ENCODE measurements around the gene CSRP2.

The CSRP2 gene

DNA sequence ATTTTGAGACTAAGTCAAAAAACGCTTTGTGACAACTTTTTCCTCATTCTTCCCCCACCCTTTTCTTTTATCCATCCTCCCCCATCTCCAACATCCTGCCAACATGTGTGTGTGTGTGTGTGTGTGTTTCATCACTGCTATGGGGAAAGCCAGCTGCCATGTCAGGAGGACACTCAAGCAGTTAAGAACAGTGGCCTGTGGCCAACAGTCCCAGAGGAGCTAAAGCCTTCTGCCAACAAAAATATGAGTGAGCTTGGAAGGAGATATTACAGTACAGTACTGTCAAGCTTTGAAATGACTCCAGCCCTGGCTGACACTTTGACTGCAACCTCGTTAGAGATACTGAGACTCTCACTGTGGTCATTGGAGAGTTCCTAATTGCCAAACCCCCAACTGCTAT, 5.0 kb upstream of the CSRP2 start:
- H3K36me3 ChIP-seq (ENCODE audit: low read length): no peaks in the 10 kb centered on the region
- no peaks in the 10 kb centered on the region for H3K79me2 ChIP-seq (ENCODE audit: insufficient read depth, low read length)
- no peaks in the 10 kb centered on the region for H3K9me3 ChIP-seq (ENCODE audit: insufficient read depth, low read length)
- H3K4me3 ChIP-seq (ENCODE audit: insufficient read depth, low read length, poor library complexity, severe bottlenecking): no peak overlapping the region
- no peaks in the 10 kb centered on the region for H3K27me3 ChIP-seq (ENCODE audit: low read length)
- no peaks in the 10 kb centered on the region for H3F3A ChIP-seq (ENCODE audit: insufficient read depth)
- no peaks in the 10 kb centered on the region for H3K9me2 ChIP-seq (replicated peaks; ENCODE audit: insufficient read depth, low read length)
- no peak overlapping the region for H3K4me2 ChIP-seq (ENCODE audit: low read depth, low read length, poor library complexity, severe bottlenecking)
- no peak overlapping the region for H3K9ac ChIP-seq (ENCODE audit: low read length)
- H4K20me1 ChIP-seq (ENCODE audit: low read depth, low read length): no peaks in the 10 kb centered on the region
- H2AFZ ChIP-seq (ENCODE audit: low read depth, low read length, severe bottlenecking): no peak overlapping the region
- no peak overlapping the region for H3K27ac ChIP-seq (ENCODE audit: low read depth, low read length)
- TF ChIP-seq EZH2phosphoT487 (conservative IDR thresholded peaks at IDR 0.05; ENCODE audit: low read length): no peak
- TF ChIP-seq, protein P1, sequence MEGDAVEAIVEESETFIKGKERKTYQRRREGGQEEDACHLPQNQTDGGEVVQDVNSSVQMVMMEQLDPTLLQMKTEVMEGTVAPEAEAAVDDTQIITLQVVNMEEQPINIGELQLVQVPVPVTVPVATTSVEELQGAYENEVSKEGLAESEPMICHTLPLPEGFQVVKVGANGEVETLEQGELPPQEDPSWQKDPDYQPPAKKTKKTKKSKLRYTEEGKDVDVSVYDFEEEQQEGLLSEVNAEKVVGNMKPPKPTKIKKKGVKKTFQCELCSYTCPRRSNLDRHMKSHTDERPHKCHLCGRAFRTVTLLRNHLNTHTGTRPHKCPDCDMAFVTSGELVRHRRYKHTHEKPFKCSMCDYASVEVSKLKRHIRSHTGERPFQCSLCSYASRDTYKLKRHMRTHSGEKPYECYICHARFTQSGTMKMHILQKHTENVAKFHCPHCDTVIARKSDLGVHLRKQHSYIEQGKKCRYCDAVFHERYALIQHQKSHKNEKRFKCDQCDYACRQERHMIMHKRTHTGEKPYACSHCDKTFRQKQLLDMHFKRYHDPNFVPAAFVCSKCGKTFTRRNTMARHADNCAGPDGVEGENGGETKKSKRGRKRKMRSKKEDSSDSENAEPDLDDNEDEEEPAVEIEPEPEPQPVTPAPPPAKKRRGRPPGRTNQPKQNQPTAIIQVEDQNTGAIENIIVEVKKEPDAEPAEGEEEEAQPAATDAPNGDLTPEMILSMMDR (IDR thresholded peaks at IDR 0.05; ENCODE audit: insufficient read depth, low read length, poor library complexity, severe bottlenecking): no peak

- H3K36me3 ChIP-seq (ENCODE audit: low read length): no peaks in the 10 kb centered on the region
- H3K27me3 ChIP-seq (ENCODE audit: low read length): no peaks in the 10 kb centered on the region
- no peak overlapping the region for H3K4me2 ChIP-seq (ENCODE audit: low read depth, low read length, poor library complexity, severe bottlenecking)
- H3K9ac ChIP-seq (ENCODE audit: low read length): no peak overlapping the region
- no peaks in the 10 kb centered on the region for H3K79me2 ChIP-seq (ENCODE audit: insufficient read depth, low read length)
- no peaks in the 10 kb centered on the region for H3K9me3 ChIP-seq (ENCODE audit: insufficient read depth, low read length)
- no peak overlapping the region for H3K4me3 ChIP-seq (ENCODE audit: insufficient read depth, low read length, poor library complexity, severe bottlenecking)
- no peaks in the 10 kb centered on the region for H3F3A ChIP-seq (ENCODE audit: insufficient read depth)
- TF ChIP-seq, protein P1 (IDR thresholded peaks at IDR 0.05; ENCODE audit: insufficient read depth, low read length, poor library complexity, severe bottlenecking): no peak
- no peak for TF ChIP-seq EZH2phosphoT487 (conservative IDR thresholded peaks at IDR 0.05; ENCODE audit: low read length)
- H3K9me2 ChIP-seq (replicated peaks; ENCODE audit: insufficient read depth, low read length): no peaks in the 10 kb centered on the region
- no peak overlapping the region for H2AFZ ChIP-seq (ENCODE audit: low read depth, low read length, severe bottlenecking)
- H4K20me1 ChIP-seq (ENCODE audit: low read depth, low read length): no peaks in the 10 kb centered on the region
- no peak overlapping the region for H3K27ac ChIP-seq (ENCODE audit: low read depth, low read length)
Measured at GRCh38 chr12:76883151-76883550, 4.3 kb upstream of the CSRP2 start.

DNA sequence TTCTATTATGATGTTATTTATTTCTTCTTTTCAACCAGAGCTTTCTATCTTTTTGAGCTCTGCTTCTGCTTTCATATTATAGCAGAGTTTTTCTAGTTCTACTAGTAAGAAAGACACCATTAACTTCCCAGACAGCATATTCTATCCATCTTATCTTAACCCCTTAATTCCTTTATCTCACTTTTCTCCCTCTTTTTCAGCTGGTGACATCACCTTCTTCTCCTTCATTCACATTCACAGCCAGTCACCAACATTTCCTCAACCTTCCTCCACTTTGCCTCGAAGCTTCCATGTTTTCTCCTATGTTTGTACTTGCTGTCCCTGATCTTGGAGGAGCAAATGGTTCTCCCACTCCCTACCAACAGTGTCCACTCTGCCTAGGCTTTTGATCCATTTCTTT, 3.5 kb upstream of the CSRP2 start:
- Histone ChIP-seq H3K4me3 (ENCODE audit: insufficient read depth, low read length, poor library complexity, severe bottlenecking) (no peak overlapping the region), H3K27ac (ENCODE audit: low read depth, low read length) (no peak overlapping the region), H3K27me3 (ENCODE audit: low read length) (no peaks in the 10 kb centered on the region), H3K9me2 (replicated peaks; ENCODE audit: insufficient read depth, low read length) (no peaks in the 10 kb centered on the region), H3K4me2 (ENCODE audit: low read depth, low read length, poor library complexity, severe bottlenecking) (no peak overlapping the region), H3F3A (ENCODE audit: insufficient read depth) (no peaks in the 10 kb centered on the region), H3K79me2 (ENCODE audit: insufficient read depth, low read length) (no peaks in the 10 kb centered on the region), H3K36me3 (ENCODE audit: low read length) (no peaks in the 10 kb centered on the region), H3K9ac (ENCODE audit: low read length) (no peak overlapping the region), H4K20me1 (ENCODE audit: low read depth, low read length) (no peaks in the 10 kb centered on the region), H2AFZ (ENCODE audit: low read depth, low read length, severe bottlenecking) (no peak overlapping the region), H3K9me3 (ENCODE audit: insufficient read depth, low read length) (no peaks in the 10 kb centered on the region)
- no peak for TF ChIP-seq EZH2phosphoT487 (conservative IDR thresholded peaks at IDR 0.05; ENCODE audit: low read length)
- TF ChIP-seq, protein P1 (IDR thresholded peaks at IDR 0.05; ENCODE audit: insufficient read depth, low read length, poor library complexity, severe bottlenecking): no peak
